Mesendoderm (in vitro differentiated cells): ENCODE results near the gene TMF1.

Source experiments
- DNase-seq: peaks from one replicate; pipeline ENCODE4 v3.0.0; 2013
- H2AK5ac ChIP-seq: 2 replicates; pipeline ENCODE4 v1.6.1; 2013; ENCODE audit warnings: low read length, inconsistent platforms
- H2BK120ac ChIP-seq: 2 replicates; pipeline ENCODE4 v1.6.1; 2013; ENCODE audit warnings: low read depth, mild to moderate bottlenecking, low read length, moderate library complexity, mixed read lengths
- H2BK15ac ChIP-seq: replicated peaks from 2 replicates; pipeline ENCODE4 v1.6.1; 2013; ENCODE audit warnings: low read depth, mild to moderate bottlenecking, moderate library complexity
- H2BK5ac ChIP-seq: 2 replicates; pipeline ENCODE4 v1.6.1; 2013; ENCODE audit warnings: low read length, inconsistent platforms
- H3K18ac ChIP-seq: 2 replicates; pipeline ENCODE4 v1.6.1; 2013; ENCODE audit warnings: mild to moderate bottlenecking, low read length, mixed read lengths
- H3K23ac ChIP-seq: one replicate; pipeline ENCODE4 v1.6.1; 2013; ENCODE audit warnings: low read length
- H3K27ac ChIP-seq: 2 replicates; pipeline ENCODE4 v1.5.1; 2013; ENCODE audit warnings: low read depth, mild to moderate bottlenecking, inconsistent platforms, low read length, moderate library complexity
- H3K27me3 ChIP-seq: 2 replicates; pipeline ENCODE4 v1.6.1; 2013; ENCODE audit warnings: low read length, control low read depth, mild to moderate bottlenecking, inconsistent platforms; ENCODE audit not compliant: insufficient read depth, poor library complexity
- H3K36me3 ChIP-seq: 2 replicates; pipeline ENCODE4 v1.6.1; 2013; ENCODE audit warnings: low read length, inconsistent platforms; ENCODE audit not compliant: control insufficient read depth, insufficient read depth
- H3K4ac ChIP-seq: one replicate; pipeline ENCODE4 v1.6.1; 2013; ENCODE audit warnings: low read depth, mild to moderate bottlenecking, low read length, moderate library complexity
- H3K4me1 ChIP-seq: 2 replicates; pipeline ENCODE4 v1.6.1; 2013; ENCODE audit warnings: low read depth, low read length, inconsistent platforms; ENCODE audit not compliant: control insufficient read depth
- H3K4me2 ChIP-seq: 2 replicates; pipeline ENCODE4 v1.6.1; 2013; ENCODE audit warnings: low read length
- H3K4me3 ChIP-seq: 2 replicates; pipeline ENCODE4 v1.5.1; 2013; ENCODE audit warnings: mild to moderate bottlenecking, low read length
- H3K56ac ChIP-seq: one replicate; pipeline ENCODE4 v1.6.1; 2013; ENCODE audit warnings: low read length
- H3K79me1 ChIP-seq: 2 replicates; pipeline ENCODE4 v1.6.1; 2013; ENCODE audit warnings: low read length, inconsistent platforms
- H3K79me2 ChIP-seq: 2 replicates; pipeline ENCODE4 v1.6.1; 2013; ENCODE audit warnings: mild to moderate bottlenecking, low read length; ENCODE audit not compliant: control insufficient read depth, insufficient read depth
- H3K9ac ChIP-seq: 2 replicates; pipeline ENCODE4 v1.6.1; 2013; ENCODE audit warnings: low read length, inconsistent platforms
- H4K5ac ChIP-seq: one replicate; pipeline ENCODE4 v1.6.1; 2013; ENCODE audit warnings: low read length
- H4K8ac ChIP-seq: one replicate; pipeline ENCODE4 v1.6.1; 2013; ENCODE audit warnings: low read depth, mild to moderate bottlenecking, control low read depth, low read length, moderate library complexity
- WGBS: extraction: QIAGEN DNeasy Blood & Tissue Kit; methylation state at CpG from one replicate; pipeline ENCODE4 v1.1.7; 2013; ENCODE audit warnings: low lambda C conversion rate, missing lambda C conversion rate; ENCODE audit not compliant: insufficient coverage; ENCODE audit errors: extremely low coverage; 5-methylcytosine and 5-hydroxymethylcytosine counted together
- small RNA-seq: library from polyadenylated mRNA; stranded (forward); fragments of <200 nt; extraction: miRNeasy Mini kit (QIAGEN cat#:217004); gene quantifications from one replicate; pipeline ENCODE3, GENCODE V24; 2013; ENCODE audit not compliant: insufficient read depth

TMF1 gene

DNA sequence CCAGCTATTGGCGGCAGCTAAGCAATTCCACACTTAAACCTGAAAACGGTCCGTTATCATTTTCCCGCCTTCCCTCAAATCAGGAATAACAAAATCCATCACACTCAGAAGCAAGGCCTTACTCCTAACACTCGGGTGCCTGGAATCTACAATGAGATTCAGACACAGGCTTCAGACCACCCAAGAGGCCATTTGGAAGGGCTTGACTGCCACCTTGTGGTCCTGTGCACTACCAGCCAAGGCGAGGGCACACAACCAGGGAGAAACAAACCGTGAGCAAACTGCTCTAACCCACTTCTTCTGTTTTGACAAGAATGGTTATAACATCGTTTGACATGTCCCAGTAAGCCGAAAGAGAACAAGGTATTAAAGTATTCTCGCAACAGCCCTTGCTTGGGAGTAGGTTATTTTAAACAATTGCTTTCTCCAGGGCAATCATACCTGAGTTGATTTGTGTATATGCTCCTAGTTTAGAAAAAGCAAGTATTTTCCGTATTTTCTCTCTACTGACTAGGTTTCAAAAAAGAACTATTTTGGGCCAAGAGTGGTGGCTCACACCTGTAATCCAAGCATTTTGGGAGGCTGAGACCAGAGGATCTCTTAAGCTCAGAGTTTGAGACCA, 79.7 kb downstream of the TMF1 start:
- H3K79me2 ChIP-seq: no peaks in the 10 kb centered on the region
- no peaks in the 10 kb centered on the region for H3K27me3 ChIP-seq
- H3K18ac ChIP-seq: no peak overlapping the region
- WGBS: no CpG with 5 or more reads among the region's 11 CpGs
- no peak overlapping the region for H2AK5ac ChIP-seq
- no peak overlapping the region for H2BK5ac ChIP-seq
- H3K36me3 ChIP-seq: no peaks in the 10 kb centered on the region
- no peak overlapping the region for H4K8ac ChIP-seq
- no peak overlapping the region for H3K4me3 ChIP-seq
- H2BK15ac ChIP-seq: no peak overlapping the region
- H3K4me2 ChIP-seq: no peak overlapping the region
- no peak overlapping the region for H2BK120ac ChIP-seq
- H3K9ac ChIP-seq: no peak overlapping the region
- H4K5ac ChIP-seq: no peak overlapping the region
- no peak overlapping the region for H3K27ac ChIP-seq
- H3K23ac ChIP-seq: no peak overlapping the region
- H3K56ac ChIP-seq: no peak overlapping the region
- peak; percentile 88 for DNase-seq
- H3K4ac ChIP-seq: no peak overlapping the region
- H3K79me1 ChIP-seq: no peaks in the 10 kb centered on the region
- H3K4me1 ChIP-seq: no peaks in the 10 kb centered on the region

Small RNAs within 50 kb of the gene (small RNA-seq; reads per million reads assigned to genes)
- 2.9 reads per million, percentile 43 among the genes with 10 or more reads in this experiment for gene MIR3136
